HG02973 (cell line): ENCODE measurements around the gene PCSK2.

Experiments
- ATAC-seq: cut with Tn5 transposase; IDR thresholded peaks from one replicate; pipeline ENCODE4 v1.9.1; 2021; ENCODE audit warnings: moderate library complexity; ENCODE audit not compliant: unreplicated experiment

Gene PCSK2

DNA sequence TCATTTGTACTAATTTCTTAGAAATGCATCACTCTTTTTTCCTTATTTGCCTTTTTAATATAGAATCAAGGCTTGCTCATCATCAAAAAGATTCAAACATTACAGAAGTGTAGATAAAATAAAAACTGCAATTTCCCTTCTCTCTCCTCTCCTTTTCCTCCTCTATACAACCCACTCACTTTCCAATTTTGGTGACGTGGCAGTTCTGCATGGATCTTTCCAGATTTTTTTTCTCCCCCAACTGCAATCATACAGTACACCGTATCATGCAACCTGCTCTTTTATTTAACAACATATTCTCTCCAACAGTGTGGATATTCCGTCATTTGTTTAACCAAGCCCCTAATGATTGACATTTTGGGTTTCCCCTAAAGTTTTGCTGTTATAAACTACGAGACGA, 163.8 kb downstream of the PCSK2 start:
- ATAC-seq: no peak

DNA sequence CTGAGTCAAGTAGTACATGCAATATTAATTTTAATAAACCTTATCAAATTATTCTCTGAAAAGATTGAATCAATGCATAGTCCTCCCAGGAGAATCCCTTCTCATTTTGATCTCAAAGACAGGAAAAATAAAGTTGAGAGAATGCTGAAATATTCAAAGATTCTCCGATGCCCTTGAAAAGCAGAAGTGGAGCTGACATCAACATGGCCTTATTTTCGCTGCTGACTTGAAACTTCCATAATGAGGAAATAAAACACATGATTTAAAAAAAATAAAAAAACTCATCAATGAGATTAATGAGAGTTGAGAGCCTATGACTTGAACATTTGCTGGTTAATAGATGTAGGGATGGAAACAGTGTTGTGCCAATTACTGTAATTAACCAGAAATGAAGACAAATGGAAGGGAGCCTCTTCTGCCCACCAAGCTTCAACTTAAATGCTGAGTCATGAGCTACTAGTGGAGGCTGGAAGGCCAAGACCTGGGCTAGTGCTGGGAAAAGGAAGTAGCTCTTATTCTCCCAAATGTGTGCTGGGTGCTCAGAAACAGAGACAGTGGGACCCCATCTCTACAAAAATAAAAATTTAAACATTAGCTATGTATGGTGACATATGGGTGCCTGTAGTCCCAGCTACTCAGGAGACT, 164.4 kb downstream of the PCSK2 start:
- ATAC-seq: no peak

DNA sequence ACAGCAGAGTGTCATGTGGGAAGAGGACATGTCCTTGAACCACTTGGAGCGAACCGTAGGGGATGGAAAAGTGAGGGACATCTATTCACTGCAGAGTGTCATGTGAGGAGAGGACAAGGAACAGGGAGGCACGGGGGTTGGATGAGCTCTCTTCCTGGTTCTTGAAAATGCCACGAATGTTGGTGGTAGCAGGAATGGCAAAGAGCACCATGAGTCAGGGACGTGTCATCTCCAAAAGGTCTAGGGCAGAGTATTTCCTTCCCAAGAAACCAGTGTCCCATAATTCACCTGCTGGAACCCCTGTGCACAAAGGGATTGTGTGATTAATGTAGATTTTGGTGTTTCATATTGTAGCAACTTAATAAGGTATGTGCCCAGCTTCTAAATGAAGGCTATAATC, 167.6 kb downstream of the PCSK2 start:
- no peak for ATAC-seq

DNA sequence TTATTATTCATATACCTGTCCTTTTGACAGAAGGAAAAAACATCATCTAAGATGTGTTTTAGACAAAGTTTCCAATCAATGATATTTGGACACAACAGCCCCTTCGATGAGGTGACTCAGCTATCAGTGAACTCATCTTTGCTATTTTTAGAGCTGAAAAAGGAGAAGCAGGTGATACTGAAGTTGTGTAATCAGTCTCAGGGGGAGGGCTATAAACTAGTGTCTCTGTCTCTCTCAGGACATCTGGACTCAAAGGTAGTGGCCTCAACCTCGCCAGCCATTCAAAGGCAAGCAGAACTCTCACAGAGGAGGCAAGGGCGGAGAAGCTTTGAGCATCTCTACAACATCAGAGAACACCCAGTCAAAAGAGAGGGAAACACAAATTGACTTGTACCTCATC, 168.9 kb downstream of the PCSK2 start:
- no peak for ATAC-seq

DNA sequence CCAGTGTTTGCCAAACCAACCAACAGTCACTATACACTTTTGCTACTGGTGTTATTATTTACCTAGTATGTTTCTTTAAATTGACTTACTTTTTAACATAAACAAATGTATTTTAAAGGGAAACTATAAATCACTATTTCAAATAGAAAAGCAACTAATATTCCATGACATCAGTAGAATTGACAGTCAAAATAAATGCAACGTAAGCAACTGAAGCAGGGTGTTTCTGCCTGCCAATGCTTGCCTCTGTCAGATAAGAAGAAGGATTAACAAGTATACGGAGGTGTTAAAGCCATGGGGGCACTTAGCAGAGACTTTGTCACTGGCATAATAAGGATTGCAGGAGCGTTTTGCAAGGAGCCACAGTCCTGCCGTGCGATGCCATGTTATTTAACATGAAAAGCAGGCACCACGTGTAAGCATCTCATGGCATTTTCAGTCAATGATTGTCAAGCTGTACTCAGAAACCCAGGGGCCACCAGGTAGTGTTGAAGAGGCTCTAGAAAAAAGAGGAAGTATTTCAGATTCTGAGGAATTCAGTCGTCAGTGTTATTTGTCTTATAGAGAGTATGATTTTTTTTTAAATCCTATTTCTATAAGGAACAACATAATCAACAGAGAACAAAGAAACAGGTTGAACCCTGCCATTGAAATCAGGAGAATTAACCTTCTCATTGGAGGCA, 172.6 kb downstream of the PCSK2 start:
- ATAC-seq: no peak

DNA sequence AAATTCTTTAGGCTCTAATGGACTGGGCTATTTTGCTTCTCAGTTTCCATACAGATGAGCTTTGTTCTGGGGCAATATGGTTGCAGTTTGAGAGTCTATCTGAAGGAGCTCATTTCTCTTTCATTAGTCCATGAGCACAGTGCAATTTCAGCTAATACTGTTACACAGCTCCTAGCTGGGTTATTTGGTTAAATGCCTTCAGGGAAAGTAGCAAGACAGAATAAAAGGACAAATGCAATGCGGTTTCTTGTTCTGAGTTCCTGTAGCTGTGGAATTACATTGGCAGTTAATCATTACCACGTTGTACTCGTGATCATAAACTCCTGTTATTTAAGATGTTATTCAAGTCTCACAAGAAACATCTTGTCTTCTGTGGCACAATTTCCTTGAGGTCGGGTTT, 176.6 kb downstream of the PCSK2 start:
- ATAC-seq: no peak

DNA sequence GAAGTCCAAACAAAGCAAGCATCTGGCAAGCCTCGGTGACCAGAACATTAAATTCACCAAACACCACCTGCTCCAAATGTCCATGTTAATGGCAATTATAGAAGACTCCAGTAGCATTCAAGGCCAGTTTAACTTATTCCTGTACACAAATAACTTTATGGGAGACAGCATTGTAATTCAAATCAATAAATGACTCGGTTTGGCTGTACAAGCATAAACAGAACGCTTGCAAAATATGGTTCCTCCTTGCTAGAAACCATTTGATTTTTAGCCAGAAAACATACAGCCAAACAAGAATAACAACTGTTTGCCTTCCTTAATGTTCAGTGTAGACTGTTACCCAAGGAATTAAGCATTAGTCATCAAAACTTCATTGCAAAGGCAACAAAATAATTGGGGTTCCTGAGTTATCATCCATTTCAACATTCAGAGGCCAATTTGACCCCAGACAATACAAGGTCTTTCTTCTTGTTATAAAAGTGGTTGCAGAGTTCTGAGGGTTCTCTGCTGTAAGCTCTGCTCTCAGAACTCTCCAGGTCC, 179.3 kb downstream of the PCSK2 start:
- no peak for ATAC-seq

DNA sequence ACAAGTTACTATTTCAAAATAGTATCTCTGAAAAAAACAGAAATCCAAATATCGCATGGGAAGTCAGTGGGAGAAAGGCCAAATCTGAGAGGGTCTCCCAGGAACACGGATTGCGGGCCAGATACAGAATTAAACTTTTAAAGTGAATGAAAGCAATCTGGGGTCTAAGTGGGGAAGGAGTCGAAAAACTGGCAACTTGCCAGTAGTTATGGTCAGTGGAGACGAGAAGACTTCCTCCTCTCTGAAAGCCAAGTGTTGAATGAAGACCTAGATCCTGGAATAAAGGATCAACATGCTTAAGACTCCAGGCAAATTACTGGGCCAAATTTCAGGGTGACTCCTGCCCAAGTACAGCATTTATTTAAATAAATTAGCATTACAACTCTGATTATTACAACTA, 180.7 kb downstream of the PCSK2 start:
- no peak for ATAC-seq

DNA sequence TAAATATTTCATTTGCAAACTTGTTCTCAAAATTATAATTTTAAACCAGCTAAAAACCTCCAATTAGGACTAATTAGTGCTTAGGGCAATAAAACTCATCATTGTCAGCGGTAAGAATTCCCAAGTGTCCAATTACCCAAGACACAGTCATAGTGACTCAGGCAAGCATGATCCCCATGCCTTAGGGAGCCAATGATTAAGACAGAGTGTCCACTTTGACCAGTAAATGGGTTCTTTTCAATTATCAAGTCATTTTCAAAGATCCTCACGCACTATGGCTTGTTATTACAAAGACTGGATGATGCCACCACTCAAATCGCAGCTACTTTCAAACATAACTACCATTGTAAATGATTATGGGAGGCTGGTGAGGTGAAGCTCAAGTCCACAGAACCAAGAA, 190.4 kb downstream of the PCSK2 start:
- ATAC-seq: no peak

DNA sequence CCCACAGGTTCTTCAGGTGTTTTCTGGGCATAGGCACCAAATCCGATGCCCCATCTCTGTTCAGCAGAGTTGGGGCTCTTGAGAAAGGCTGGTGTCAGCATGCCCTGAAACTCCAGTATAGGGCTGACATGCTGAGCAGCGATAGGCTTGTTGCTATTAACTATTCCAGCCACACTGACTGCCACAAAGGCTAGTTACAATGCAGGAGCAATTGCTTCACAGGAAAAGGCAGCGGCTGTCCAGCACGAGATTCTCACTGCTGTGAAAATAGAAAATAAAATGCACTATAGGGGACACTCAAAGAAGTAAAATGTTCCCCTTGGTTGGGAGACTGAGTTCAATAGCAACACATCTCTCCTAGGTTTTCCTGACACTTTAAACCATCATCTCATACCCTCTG, 191.9 kb downstream of the PCSK2 start:
- no peak for ATAC-seq

DNA sequence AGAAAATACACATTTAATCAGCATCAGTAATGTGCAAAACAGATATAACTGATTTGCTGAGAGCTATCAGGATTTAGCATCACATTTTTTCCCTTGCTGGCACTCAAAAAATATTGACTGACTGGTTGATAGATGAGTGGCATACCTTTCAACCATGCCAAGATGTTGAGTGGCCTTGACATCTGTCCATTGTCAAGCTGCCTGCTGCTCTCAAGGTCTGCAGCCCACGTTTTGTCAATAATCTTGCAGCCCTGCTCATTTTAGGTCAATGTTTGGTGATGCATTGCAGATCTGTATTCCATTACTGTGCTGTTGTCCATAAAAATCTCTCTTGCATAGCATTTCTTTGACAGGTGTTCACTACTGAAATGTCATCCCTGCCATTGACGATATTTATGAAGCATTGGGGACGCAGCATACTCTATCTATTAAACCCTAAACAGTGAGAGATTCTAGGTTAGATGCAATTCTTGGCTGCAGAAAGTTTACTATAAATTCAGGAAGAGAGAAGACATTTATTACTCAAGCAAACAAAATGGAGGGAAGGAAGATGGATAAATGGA, 192.7 kb downstream of the PCSK2 start:
- no peak for ATAC-seq

DNA sequence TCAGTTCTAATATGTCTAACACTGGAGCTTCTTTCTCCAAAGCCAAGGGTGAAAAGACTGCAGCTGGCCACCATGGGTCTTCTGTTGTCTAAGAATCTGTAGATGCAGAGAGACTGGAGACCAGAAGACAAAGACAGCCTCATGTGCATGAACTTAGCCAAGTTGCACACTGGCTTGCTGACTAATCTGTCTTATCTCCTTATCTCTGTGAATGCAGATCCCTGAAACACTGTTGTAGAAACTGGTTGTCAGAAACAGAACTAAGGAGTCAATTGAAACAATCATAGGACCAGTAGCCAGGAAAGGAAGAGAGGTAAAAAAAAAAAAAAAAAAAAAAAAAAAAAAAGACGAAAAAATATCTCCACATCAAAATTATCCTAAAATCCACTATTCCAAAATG, 194.7 kb downstream of the PCSK2 start:
- no peak for ATAC-seq

DNA sequence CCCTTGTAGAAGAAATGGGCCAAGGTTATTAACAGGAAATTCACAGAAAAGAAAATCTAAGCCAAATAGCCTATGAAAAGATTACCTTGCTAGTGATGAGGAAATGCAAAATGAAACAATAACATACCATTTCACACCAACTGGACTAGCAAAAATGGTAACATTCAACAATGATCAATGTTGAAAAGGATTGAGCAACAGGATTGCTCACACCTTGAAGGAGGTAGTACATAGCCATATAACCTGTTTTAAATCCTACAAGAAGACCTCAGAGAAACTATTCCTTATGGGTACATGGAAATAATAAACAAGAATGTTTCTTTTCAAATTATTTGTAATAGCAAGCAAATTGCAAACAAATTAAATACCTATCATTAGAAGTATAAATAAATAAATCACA, 196.9 kb downstream of the PCSK2 start:
- ATAC-seq: no peak

DNA sequence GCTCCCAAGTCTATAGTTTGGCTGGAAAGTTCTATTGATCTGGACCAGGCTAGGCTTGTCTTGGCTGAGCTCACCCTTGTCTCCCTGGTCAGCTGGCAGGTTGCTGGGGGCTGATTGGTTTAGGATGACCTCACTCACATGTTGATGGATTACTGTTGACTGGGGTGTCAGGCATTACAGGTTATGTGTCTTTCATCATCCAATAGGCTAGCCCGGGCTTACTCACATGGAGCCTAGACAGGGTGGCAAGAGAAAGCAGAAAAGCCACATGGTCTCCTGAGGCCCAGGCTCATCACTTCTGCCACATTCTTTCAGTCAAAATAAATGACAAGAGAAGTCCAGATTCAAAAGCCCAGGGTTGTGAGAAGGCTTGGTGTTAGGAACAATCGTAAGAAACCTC, 200.8 kb downstream of the PCSK2 start:
- no peak for ATAC-seq

DNA sequence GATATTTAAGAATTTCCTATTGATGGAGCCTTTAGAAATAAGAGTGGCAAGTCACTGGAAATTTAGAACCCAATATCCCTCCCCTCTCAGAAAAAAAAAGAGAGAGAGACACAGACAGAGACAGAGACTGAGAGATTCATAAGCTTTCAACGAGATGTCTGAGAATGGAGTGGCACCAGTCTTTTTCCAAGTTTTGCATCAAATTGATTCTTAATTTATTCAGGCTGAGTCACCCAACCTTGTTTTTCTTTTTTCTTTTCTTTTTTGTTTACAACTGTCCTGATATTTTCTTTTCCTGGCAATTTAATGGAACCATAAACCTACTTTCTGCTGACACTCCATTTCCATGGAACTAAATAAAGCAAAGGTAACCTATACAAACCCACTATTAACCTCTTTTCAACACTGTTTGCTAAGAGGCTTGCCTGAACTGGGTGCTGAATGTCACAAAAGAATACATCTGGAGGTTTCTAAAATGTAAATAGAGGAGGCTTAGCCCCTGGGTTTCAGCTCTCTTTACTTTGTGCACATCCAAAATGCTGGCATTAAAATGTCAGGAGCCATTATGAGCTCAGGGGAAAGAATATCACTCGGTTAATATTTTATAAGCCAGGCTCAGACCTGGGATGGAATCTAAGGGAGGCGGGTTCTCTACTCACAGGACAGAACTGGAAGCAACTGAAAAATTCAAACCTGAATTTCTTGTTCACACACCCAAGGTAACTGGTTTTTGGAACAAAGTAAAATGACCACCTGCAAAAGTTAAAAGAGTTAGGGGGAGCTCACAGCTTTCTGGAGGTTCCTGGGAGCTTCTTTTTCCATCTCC, 203.5 kb downstream of the PCSK2 start:
- ATAC-seq: no peak

DNA sequence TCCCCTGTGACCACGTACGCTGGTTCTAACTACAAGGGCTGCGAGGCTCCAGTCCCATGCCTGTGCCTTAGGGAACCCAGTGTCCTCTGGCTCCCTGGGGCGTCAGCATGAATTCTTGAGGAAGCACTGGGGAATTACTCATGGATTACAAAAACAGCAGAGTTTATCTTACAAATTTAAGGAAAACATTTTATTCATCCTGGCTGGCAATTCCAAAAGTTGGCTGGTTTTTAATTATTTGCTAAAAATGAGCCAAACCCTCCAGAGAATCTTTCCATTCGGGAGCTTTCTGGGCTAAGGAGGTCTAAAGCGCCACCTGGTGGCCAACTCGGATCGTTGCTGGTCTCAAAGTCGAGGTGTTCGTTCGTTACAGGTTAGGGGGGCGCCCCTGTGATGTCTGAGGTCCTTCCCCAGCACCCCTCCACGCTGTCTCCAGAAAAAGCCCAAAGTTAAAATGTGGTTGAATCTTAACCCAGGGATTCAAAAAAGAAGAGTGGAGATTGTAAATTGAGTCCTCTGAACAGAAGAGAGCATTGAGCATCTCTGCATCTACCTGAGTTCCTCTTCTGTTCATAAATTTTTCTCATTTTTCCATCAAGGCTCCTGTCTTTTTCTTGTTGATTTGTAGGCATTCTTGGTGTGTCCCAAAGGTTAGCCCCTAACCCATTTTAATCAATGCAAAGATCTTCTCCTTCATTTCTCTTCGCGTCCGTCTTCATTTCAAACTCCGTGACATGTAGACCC, 205.0 kb downstream of the PCSK2 start:
- no peak for ATAC-seq

DNA sequence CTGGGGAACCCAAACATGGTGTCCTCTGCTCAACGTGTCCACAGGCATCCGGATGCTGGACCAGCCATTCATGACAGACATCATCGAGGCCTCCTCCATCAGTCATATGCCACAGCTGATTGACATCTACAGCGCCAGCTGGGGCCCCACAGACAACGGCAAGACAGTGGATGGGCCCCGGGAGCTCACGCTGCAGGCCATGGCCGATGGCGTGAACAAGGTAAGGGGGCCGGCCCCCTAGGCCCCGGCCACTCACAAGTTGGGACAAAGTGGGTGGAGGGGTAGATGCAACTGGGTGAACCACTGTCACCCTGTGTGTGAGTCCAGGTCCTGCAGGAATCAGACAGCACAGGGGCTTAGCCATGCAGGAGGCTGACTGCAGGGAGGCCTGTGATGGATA, 209.8 kb downstream of the PCSK2 start:
- no peak for ATAC-seq

DNA sequence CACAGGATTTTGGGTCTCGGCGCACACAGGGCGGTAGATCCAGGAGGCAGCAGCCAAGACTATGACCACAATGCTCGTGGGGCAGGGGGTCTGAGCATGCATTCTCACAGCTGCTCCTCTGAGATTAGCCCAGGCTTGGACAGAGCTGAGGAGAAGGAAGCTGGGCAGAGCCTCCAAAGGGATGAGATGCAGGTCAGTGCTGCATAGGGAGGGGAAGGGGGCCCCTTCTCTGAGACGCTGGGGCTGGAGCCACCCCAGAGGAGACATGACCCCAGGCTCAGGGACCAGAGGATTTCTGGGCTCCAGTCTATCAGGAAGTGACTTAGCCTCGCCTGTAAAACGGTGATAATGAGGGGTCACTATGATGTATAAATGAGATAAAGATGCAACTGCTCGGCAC, 210.4 kb downstream of the PCSK2 start:
- ATAC-seq: no peak

DNA sequence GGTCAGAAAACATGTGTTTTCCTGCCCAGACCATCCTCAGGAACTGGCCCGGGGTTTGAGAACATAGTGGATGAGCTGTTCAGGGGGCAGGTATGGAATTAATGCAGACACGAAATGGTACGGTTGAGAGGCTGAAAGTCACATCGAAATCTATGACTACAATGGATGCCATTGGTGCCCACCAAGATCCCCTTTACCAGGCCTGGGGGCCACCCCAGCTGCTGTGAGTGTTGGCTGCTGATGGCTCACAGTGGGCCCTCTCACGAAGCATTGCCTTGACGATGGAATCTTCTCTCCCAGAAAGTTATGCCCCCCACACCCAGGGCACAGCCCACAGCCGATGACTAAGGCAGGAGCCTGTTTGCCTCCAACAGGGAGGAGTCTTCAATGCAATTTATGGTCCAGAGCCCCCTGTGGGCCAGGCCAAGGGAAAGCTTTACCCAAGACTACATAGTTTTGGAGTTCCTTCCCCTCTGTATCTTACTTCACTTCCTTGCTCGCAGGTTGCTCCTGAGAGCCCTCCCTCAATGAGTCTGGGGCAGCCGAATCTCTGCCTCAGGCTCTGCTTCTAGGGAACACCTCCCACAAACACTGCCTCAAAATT, 211.7 kb downstream of the PCSK2 start:
- no peak for ATAC-seq

DNA sequence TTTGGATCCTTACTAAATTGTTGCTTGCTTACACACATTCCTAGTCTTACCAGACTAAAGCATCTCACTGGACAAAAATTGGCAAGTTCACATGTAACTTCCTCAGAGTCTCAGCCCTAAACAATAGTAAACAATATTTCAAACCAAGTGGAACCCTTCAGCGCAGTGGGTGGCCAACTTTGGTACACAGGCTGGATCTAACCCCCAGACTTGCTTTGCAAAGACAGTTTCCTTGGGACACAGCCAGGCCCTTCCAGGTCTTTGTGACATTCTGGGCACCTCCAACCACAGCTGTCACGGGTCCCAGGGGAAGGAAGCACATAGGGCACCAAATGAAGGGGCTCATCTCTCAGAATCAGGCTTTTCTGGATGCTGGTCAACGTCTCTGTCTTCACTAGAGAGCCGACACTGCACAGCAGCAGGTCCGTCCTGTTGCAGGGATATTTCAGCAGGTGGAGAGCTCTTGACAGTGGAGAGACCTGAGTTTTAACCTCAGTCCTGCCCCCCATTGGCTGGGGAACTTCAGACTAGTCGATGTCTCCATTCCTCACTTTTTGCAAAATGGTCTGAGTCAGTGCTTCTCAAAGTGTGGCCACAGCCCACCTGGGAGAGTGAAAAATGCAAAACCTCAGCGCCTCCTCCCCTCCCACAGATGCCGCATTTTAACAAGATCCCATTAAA, 212.9 kb downstream of the PCSK2 start:
- ATAC-seq: no peak
